ENCODE results near the gene TBC1D4.

DNA sequence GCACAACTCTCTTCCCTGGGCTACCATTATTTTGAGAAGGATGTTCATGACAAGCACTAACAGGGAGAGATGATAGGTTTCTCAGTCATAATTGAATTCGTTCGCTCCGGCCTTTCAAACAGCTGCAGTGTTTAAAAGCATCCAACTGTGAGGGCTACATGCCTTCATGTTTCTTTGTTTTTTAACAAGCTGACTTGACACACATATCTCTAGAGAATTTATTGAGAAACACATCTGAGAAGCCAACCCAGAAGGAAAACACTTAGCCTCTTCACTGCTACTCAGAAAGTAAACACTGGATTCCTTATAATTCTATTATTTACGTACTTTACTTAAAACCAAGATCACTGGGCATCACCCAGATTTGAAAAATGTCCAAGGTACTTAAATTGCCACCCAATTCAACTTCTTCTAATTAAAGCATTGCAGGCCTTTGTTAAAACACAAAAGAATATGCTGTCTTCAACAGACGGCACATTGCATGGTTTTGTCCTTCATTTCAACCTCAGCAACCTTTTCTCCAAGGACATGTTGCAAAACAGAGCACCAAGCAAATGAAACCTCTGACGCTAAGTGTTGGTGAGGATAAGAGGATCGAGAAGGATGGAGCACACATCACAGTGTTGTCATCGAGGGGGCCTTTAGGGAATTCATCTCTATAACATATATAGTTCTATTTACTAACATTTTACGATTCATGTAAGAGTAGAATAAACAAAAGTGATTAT is 75.8 kb downstream of the TBC1D4 start:
- TF ChIP-seq POLR2AphosphoS5 (IDR thresholded peaks at IDR 0.05; ENCODE audit: low read depth) (no peak), EZH2phosphoT487 (IDR thresholded peaks at IDR 0.05; ENCODE audit: unreplicated experiment) (no peak)
